CD4-positive, alpha-beta T cell treated with Interleukin-17A for 1 hour (primary cell): ENCODE data around the gene SSH2.
"Not testable (repeated sequence)": the region's sequence is repeated elsewhere in the genome, so short reads cannot be mapped to it uniquely, and the experiment has no call there.

Experiments
- DNase-seq: peaks from one replicate; pipeline ENCODE4 v3.0.0-alpha.2; 2020

SSH2 gene

GRCh38 chr17:29835435-29836351 lies 94.3 kb downstream of the SSH2 start:
- no peak for DNase-seq

DNA sequence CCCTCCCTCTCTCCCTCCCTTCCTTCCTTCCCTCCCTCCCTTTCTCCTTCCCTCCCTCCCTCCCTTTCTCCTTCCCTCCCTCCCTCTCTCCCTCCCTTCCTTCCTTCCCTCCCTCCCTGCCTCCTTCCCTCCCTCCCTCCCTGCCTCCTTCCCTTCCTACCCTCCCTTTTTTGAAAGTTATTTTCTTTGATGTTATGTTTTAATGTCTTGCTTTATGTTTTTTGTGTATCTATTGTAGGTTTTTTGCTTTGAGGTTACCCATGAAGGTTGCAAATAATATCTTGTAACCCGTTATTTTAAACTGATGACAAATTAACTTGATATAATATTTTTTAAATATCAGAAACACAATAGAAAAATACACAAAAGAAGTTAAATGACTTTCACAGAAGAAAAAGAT lies 96.2 kb downstream of the SSH2 start:
- no peak for DNase-seq

DNA sequence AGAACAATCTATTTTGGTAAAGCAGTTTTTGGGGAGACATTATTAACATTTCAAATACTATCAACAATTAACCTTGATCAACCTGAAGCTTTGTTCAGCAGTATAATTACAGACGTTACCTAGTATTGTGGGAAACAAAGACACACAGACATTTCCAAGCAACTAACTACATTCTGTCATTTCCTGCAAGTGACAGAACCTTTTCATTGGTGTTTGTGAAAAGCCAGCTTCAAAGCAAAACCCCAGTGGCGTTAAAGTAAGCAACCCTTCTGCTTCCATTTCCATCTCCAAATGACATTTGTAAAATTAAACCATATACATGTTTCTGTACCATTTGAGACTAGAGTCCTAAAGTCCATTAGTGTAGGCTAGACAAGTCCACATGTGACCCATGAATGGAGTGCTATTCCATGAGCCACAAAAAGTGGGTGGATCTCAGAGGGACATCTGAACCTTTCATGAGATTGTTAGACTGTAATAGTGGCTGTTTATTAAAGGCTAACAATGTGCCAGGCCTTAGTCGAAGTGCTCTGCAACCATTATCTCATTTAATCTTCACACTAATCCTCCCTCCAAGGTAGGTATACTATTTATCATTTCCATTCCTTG lies 101.2 kb downstream of the SSH2 start:
- DNase-seq: no peak

- DNase-seq: no peak
These were observed 102.8 kb downstream of the SSH2 start for GRCh38 chr17:29827179-29827578.

GRCh38 chr17:29826114-29826692 lies 103.8 kb downstream of the SSH2 start:
- no peak for DNase-seq

GRCh38 chr17:29825604-29826003 lies 104.4 kb downstream of the SSH2 start:
- no peak for DNase-seq

DNA sequence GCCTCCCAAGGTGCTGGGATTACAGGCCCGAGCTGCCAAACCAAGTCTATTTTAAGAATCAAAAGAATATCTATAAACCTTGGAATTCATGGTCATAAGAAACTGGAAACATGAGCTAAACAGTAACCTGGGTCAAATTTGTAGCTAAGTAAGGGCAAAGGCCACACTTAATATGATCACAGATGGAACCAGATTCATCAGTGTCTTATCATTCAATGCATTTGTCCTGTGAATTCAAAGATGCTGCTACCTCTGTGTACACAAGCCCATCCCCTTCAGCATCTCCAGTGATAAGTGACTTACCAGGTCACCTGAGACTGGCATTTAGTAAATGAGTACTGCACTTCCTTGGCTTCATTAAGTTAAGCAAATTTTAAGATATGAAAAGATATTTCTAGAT lies 108.1 kb downstream of the SSH2 start:
- DNase-seq: no peak

DNA sequence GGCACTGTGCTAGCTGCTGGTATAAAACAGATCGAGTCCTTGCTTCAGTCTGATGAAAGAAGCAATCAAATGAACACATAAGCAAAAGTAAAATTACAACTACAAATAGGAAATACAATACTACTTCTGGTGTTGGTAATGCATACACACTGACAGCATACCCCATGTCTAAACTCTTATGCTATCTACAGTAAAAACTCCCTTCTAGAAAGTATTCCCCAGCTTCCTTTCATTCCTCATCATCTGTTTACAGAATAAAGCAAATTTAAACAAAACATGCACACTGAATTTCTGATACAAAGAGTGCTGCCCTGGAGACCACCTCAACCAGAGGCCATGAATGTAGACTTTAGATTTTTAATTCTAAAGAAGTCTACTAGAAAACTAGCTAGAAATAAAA lies 109.6 kb downstream of the SSH2 start:
- no peak for DNase-seq

DNA sequence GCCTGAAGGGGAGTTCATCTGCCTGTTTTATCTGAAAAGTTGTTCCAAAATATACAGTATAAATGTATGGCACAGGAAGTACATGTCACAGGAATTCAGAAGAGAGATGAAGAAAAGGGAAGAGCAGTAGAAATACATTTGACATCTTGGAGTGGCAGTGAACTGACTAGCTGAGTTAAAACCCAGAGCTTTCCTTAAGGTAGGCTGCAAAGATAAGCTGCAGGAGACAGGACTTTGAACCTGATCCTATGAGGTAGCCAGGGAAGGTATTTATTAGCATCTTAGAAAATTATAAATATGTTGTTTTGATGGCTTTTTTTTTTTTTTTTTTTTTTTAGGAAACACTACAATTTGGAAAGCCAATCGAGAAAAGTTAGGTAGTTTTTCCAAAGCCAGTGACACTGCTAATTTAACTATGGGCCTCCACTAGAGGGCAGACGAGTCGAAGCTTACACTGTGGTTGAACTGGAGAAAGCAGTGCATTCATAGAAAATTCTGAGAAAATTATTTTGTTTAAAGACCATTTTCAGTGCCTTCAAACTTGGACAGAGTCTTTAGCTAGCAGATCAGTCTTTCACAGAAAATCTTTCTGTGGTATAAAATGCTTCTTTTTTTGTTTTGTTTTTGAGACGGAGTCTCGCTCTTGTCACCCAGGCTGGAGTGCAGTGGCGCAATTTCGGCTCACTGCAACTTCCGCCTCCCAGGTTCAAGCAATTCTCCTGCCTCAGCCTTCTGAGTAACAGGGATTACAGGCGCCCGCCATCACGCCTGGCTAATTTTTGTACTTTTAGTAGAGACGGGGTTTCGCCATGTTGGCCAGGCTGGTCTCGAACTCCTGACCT lies 122.3 kb downstream of the SSH2 start:
- DNase-seq: peak; percentile 78

DNA sequence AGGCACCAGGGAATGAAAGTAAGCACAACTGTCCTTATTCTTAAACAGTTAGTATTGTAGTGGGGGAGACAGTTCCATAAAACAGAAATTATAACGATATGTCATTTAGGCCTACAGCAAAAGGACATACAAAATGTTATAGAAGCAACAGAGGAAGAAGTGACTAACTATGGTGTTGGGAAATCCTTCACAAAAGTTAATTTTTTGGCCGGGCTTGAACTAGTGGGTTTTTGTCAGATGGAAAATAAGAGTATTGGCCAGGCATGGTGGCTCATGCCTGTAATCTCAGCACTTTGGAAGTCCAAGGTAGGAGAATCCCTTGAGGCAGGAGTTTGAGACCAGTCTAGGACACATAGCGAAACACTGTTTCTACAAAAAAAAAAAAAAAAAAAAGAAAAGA lies 127.8 kb downstream of the SSH2 start:
- DNase-seq: no peak

DNA sequence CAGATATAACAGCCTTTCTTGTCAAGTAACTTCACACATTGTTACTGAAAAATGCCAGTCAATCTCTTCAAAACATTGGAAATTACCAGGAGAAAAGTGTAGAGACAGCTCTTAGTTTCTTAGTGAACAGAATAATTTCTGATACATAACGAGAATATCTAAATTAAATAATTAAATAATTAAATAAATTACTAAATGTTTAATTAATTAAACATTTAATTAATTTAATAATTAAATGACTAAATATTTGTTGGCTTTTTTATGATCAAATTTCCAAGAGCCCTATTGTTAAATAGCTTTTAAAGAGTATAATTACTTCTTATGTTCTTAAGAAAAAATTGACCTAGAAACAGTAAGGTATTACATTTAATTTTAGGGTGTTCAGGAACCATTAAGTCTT lies 129.6 kb downstream of the SSH2 start:
- DNase-seq: no peak

DNA sequence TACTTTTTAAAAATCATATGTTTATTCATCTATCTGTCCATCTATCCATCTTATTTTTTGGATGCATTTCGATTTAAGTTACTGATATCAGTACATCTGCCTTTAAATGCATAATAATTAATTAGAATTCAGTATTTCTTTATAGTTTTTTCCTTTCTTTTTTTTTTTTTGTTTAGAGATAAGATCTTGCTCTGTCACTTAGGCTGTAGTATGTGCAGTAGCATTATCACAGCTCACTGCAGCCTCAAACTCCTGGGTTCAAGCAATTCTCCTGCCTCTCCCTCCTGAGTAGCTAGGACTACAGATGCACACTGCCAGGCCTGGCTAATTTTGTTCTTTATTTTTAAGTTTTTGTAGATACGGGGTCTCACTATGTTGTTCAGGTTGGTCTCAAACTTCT lies 133.4 kb downstream of the SSH2 start:
- no peak for DNase-seq

DNA sequence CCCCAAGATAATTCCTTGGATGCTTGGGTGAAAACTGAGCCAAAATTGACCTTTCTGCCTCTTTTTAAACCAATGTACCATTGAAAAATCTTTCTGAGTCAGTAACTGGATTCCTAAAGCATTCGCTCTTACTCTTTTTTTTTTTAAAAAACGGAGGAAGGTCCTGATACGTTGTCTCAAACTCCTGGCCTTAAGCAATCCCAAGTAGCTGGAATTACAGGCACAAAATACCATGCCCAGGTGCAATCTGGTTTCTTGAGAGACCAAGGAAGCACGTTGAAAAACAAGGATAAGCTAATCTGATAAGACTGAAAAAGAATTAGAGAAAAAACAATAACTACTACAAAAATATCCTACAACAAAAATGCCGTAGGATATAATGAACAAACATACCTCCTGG lies 136.5 kb downstream of the SSH2 start:
- DNase-seq: no peak

GRCh38 chr17:29791336-29792080 lies 138.5 kb downstream of the SSH2 start:
- DNase-seq: no peak

DNA sequence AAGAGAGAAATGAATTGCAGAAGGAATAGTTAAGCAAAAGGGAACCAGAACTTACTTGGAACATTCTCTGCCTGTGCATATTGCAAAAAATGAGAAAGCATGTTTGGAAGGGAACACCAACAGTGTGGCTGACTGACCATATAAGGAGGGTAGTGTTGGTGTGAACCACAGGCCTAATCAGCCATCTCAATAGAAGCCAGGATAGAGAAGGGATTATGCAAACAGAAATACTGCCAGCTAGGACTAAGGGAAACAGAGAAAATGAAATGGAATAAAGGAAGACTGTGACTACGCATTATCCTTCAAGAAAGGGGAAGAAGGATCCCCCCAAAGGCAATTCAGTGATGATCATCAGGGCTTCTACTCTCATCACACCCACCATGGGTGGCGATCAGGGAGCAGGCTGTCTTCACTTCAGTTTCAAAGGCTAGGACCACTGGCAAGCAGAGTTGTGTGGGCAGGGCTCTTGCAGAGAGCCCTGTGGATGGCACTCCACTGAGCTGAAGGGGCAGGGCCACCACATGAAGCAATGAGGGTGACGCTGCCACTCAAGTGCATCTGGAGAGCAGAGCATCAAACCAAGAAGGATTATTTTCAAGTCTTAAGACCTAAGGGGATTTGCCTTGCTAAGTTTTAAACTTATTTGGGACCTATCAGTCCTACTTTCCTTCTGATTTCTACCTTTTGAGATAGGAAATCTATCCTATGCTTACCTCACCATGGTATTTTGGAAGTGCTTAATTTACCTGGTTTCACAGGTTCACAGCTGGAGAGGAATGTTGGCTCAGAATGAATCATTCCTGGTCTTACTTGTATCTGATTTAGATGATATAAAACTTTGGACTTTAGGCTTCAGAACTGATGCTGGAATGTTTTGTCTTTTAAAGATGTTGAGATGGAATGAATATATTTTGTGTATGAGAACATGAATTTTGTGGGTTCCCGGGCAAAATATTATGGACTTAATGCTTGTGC lies 140.5 kb downstream of the SSH2 start:
- DNase-seq: no peak

DNA sequence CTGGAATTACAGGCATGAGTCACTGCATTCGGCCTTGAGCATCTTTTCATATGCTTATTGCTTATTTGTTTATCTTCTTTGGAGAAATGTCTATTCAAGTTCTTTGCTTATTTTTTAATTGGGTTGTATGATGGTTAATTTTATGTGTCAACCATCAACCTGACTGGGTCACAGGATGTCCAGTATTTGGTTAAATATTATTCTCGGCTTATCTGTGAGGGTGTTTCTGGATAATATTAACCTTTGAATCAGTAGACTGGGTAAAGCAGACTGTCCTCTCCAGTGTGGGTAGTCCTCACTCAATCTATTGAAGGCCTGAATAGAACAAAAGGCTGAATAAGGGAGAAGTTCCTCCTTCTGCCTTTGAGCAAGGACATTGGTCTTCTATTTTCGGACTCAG lies 142.0 kb downstream of the SSH2 start:
- DNase-seq: no peak

DNA sequence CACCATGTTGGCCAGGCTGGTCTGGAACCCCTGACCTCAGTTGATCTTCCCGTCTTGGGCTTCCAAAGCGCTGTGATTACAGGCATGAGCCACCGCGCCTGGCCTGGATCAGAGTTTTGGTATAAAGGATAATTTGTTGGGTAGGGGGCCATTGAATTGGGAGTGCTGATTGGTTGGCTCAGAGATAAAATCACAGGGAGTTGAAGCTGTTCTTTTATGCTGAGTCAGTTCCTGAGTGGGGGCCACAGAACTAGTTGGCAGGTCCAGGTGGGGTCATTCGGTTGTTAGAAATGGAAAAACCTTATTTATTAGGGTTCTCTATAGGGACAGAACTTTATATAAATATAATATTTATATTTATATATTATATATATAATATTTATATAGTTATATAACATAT lies 147.1 kb downstream of the SSH2 start:
- no peak for DNase-seq

DNA sequence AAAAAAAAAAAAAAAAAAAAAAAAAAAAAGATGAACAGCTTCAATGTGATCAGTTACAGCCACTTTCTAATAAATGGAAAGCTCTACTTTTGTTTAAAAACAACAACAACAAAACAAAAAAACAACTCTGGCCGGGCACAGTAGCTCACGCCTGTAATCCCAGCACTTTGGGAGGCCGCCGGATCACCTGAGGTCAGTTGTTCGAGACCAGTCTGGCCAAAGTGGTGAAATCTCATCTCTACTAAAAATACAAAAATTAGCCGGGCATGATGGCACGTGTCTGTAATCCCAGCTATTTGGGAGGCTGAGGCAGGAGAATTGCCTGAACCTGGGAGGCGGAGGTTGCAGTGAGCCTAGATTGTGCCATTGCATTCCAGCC lies 150.2 kb downstream of the SSH2 start:
- DNase-seq: not testable (repeated sequence)

GRCh38 chr17:29778956-29779811 lies 150.8 kb downstream of the SSH2 start:
- DNase-seq: peak; percentile 85

DNA sequence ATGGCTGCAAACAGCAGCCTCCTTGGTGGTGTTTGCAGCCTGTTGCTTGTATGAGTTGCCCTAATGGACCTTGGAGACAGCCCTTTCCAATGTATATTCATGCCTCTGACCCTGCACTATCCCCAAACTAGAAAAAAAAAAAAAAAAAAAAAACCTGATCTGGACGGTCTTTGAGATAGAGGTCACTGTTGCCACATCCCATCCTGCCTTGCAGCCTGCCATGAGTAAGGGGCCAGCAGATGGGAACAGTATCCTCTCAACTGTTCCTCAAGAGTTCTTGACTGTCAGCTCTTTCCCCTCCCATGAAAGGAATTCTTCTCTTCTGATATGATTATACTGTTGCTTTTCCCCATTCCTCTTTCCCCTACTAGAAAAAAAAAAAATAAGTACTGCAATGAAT lies 152.4 kb downstream of the SSH2 start:
- no peak for DNase-seq
